IPS-NIHi11 (cell line): ENCODE results near the gene NCOA6.
"Not testable (repeated sequence)": the region's sequence is repeated elsewhere in the genome, so short reads cannot be mapped to it uniquely, and the experiment has no call there.

ENCODE experiments used
- DNase-seq: peaks from one replicate; pipeline ENCODE4 v3.0.0; 2012; ENCODE audit warnings: mixed read lengths, low spot score

Gene NCOA6

DNA sequence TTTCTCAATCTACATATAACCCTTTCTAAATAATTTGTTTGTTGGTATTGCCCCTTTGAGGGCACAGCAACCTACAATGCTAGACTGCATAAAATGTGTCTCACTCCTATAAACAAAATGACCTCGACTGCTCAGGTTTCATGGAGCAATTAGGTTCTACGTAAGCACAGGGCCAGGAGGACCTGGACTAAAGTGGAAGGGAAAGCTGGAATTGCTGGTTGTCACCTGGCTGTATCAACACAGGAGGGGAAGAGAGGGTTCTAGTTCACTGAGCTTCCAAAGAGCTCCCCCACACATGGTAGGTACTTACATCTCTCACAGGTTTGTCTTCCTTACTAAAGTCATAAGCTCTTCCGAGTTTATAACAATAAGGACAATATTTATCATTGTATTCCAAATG is 51.0 kb downstream of the NCOA6 start:
- DNase-seq = no peak

DNA sequence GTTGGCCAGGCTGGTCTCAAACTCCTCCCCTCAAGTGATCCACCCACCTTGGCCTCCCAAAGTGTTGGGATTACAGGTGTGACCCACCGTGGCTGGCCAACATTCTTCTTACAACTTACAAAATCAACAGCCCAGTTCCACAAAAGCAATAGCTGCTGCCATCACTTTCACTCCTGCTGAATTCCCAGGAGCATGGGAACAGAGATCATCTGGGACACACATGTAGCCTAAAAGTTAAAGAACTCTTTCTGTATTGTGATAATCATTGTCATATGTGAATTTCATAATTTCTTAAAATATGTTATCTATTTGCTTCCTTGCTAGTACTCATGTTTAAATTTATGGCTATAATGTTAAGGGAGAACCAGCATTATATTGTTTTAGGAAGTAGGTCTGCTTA is 51.7 kb downstream of the NCOA6 start:
- no peak for DNase-seq

GRCh38 chr20:34772437-34772836 is 53.0 kb downstream of the NCOA6 start:
- no peak for DNase-seq

GRCh38 chr20:34771680-34772081 is 53.8 kb downstream of the NCOA6 start:
- no peak for DNase-seq

DNA sequence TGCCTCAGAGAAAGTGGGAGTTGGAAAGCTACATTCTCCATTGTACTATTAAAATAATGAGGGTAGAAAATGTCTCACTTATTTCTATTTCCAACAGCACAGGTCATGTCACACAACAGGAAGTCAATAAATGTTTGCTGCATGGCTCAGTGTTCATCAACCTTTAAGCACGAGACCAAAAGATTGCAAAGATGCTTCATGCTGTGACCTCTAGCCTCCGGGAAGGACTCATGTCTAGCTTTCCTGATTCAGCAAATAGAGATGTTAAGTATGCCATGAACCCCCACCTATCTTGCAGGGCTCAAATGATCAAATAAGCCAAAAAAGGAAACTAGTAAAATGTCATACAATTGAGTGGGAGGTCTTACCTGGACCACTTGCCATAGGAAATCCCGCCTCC is 57.4 kb downstream of the NCOA6 start:
- DNase-seq = no peak

- no peak for DNase-seq
Measured at GRCh38 chr20:34762031-34762555, 63.4 kb downstream of the NCOA6 start.

GRCh38 chr20:34755367-34755766 is 70.1 kb downstream of the NCOA6 start:
- DNase-seq = no peak

- peak; percentile 30 for DNase-seq
Measured at GRCh38 chr20:34754611-34755010, 70.8 kb downstream of the NCOA6 start.

DNA sequence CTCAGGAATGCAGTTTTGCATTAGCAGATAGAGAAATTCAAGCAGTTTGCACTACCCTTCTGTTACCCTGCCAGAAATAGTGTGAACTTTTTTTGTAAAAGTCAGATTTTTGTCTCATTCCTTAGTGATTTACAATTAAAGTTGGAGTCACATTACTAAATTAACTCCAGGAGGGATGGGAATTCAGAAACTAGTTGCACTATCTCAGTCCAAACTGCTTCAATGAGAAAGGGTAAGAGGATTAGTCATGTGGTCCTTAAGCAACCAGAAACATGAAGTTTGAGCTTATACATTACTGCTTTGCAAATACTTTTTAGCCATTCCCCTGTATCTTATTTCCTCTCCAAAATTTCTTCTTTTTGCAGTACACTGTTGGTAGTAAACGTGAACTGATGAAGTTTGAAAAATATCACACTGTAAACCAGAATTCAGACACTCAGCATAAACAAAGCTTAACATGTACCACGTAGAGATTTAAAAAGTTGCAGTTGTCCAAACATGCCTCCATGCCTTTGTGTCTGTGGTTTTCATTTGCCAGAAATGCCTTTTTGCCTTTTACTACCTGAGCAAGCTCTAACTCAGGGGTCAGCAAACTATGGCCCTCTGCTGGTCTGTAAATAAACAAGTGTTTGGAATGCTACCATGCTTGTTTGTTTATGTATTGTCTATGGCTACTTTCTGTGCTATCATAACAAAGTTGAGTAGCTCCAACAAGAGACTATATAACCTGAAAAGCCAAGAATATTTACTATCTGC is 71.6 kb downstream of the NCOA6 start:
- DNase-seq = no peak

- no peak for DNase-seq
Measured at GRCh38 chr20:34751453-34751852, 74.0 kb downstream of the NCOA6 start.

DNA sequence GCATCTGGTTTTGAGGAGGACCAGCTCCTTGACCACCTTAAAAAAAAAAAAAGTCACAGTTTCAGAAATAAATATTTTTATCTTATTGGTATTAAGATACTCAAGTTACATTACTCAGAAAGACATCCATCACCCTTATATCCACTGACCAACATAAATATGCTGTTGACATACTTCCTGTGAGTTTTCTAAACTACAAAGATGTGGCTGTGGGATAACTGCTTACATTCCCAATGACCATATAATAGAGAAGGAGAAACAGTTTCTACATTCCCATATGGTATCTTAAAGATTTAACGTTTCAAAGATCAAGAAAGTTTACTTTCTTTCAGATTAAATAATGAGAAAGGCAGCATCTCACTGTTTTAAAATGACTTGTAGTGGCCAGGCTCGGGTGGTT is 75.0 kb downstream of the NCOA6 start:
- no peak for DNase-seq

DNA sequence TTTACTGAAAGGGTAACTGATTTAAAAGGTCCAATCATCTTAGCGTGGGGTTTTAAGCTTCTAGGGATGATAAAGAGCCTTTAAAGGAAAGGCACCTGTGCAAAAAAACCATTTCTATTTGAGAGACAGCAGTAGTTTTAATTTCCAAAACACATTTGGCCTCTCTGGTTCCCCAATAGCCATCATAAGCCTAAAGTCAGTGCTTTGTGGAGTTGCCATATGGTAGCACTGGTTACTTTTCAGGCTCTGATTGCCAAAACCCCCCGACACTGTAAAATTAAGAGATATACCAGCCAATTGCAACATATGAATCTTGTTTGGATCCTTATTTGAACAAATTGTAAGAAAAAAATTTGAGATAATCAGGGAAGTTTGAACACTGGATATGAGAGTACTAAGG is 76.7 kb downstream of the NCOA6 start:
- no peak for DNase-seq

- DNase-seq = no peak
Measured at GRCh38 chr20:34747479-34747878, 78.0 kb downstream of the NCOA6 start.

DNA sequence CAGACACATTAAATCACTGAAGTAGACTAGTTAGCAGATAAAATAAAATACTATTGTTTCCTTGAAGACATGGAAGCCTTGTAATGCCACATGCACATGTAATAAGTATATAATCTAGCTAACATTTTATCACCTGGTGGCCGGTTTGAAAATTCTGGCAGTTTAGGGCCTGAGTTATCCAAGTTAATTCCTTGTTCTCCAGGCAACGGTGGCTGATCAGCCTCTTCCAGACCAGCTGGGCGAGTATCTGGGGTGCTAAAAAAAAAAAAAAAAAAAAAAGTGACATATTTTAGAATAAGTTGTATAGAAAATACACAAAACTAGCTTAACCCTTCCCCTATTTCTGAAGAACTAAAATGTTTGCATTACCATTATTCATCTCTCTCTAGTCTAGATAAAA is 78.8 kb downstream of the NCOA6 start:
- no peak for DNase-seq

DNA sequence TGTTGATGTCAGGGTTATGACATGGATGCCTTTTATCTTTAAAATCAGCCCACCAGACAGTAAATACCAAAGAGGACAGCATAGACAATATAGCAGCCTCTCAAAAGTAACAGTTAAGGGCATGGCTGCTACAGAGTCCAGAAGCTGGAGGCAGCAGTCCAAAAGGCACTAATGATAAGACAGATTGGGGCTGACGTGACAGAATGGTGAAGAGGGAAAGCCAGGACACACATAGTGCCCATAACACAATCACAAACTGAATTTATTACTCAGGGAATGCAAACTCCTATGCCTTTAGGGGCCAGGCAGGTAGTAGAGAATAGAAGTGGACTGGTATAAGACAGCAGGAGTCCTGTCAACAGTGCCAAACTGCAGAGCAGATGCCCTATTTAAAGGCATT is 80.6 kb downstream of the NCOA6 start:
- no peak for DNase-seq

DNA sequence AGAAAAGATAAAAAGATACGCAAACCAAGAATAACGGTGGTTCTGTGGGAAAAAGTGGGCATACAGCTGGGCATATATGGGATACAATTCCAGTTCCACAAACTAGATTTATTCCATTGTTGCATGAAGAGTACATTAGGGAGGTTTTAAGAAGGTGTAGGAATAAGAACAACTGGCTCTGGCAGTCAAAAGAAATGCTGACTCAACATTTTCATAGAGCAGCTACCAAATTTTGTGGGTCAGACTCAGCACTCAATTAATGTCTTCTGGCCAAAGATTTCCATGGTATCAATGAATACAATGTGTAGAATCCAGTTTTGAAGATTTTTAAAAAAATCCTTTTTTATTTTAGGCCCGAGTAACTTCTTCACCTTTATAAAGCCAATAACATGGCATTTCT is 81.1 kb downstream of the NCOA6 start:
- DNase-seq = no peak

DNA sequence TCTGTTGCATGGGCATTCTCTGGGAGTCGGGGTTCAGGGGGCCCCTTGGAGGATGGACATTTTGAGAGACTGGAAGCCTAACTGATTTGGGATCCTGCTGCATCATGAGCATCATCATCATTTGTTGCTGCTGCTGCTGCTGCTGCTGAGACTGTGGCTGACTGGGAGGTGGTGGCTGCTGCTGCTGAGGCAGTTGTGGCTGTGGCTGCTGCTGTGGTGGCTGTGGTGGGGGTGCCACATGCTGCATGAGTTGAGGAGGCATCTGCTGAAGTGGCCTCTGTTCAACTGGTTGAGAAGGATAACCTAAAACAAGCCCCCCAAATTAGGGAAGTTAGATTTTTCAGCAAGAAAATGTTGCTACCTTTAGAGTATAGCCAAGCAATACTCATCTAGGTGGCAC is 82.4 kb downstream of the NCOA6 start:
- no peak for DNase-seq

- no peak for DNase-seq
Measured at GRCh38 chr20:34736106-34736735, 89.2 kb downstream of the NCOA6 start.

GRCh38 chr20:34732523-34732922 is 92.9 kb downstream of the NCOA6 start:
- DNase-seq = no peak

DNA sequence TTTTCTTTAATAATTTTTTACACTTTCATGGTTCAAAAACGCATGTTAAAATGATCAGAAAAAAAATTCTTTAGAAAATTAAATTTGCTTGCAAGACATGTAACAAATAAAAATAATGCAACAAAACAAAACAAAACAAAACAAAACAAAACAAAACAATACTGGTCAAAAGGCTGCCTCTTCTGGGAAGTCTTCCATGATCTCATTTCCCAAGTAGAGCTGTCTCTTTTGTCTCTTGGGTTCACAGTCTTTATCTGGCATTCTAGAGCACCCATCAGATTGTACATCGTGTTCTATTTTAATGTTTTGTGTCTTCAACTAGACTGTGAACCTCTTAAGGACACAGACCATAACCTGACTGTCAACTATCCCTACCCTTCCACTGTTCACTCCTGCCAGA is 96.0 kb downstream of the NCOA6 start:
- DNase-seq = no peak

DNA sequence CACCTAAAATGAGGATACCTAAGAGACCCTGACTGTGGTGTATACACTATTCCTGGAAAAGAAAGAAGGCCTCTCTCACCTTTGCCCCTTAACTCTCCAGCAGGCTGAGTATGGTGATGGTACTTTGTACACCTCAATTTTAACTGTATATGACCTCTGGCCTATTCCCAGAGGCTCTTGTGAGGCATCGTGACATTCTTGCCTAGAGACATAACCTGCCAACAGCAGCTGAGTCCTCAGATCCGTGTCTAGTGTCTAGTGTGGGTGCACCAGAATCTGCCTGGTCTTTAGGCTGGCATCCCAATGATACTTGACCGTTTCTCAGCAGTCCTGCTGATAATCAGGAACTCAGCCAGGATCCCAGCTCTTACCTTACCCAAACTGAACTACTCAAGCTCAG is 101.3 kb downstream of the NCOA6 start:
- DNase-seq = no peak

- DNase-seq = not testable (repeated sequence)
Measured at GRCh38 chr20:34722560-34722959, 102.9 kb downstream of the NCOA6 start.

DNA sequence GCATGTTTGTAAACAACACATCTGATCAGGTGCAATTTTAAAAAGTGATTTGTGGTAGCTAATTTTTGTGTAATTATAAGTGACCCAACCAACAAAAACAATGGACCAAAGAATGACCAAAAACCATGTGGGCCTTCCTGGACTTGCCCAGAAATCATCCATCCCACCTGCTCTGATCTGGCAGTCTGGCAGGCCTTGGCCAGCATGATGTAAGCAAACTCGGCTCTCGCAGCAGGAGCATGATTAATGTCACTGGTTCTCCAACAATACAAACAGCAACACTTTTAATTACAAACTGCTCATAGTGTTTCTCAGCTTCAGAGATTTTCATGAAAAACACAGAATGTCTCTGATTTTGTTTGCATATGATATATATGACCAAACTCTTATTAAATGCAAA is 105.2 kb downstream of the NCOA6 start:
- DNase-seq = no peak
